Measurements from ENCODE around the gene GALNT3. TPM values are rescaled to one million over a fixed set of nuclear protein-coding genes. Genes with fewer than 3 reads are reported as not detected.

Gene GALNT3
- total and polyA plus RNA-seq, 2 experiments from 2014 or later: 0.21 TPM; not detected in 1

- no peaks in the 10 kb centered on the region for H3K36me3 ChIP-seq
- no peak for DNase-seq (ENCODE audit: low read depth in 1 of 2, low spot score in 1 of 2)
- TF ChIP-seq CTCF (IDR thresholded peaks at IDR 0.05; ENCODE audit: low read depth, low read length): no peak
- peaks cover 4% of the 10 kb centered on the region for H3K4me1 ChIP-seq (ENCODE audit: low read depth)
- H3K27ac ChIP-seq: no peak overlapping the region
- no peaks in the 10 kb centered on the region for H3K9me3 ChIP-seq (ENCODE audit: low read depth)
- no peak overlapping the region for H3K4me3 ChIP-seq
- H3K27me3 ChIP-seq: no peaks in the 10 kb centered on the region
Measured at GRCh38 chr2:165820296-165820695, 26.2 kb upstream of the GALNT3 start.

GRCh38 chr2:165818920-165819319 lies 24.9 kb upstream of the GALNT3 start:
- Histone ChIP-seq H3K4me1 (ENCODE audit: low read depth) (peaks cover 4% of the 10 kb centered on the region), H3K27ac (no peak overlapping the region), H3K27me3 (no peaks in the 10 kb centered on the region), H3K4me3 (no peak overlapping the region), H3K9me3 (ENCODE audit: low read depth) (no peaks in the 10 kb centered on the region), H3K36me3 (no peaks in the 10 kb centered on the region)
- no peak for DNase-seq (ENCODE audit: low read depth in 1 of 2, low spot score in 1 of 2)
- TF ChIP-seq CTCF (IDR thresholded peaks at IDR 0.05; ENCODE audit: low read depth, low read length): no peak

- Histone ChIP-seq H3K4me1 (ENCODE audit: low read depth) (peaks cover 4% of the 10 kb centered on the region), H3K27ac (no peak overlapping the region), H3K4me3 (no peak overlapping the region), H3K36me3 (no peaks in the 10 kb centered on the region), H3K27me3 (no peaks in the 10 kb centered on the region), H3K9me3 (ENCODE audit: low read depth) (no peaks in the 10 kb centered on the region)
- no peak for DNase-seq (ENCODE audit: low read depth in 1 of 2, low spot score in 1 of 2)
- no peak for TF ChIP-seq CTCF (IDR thresholded peaks at IDR 0.05; ENCODE audit: low read depth, low read length)
Measured at GRCh38 chr2:165815299-165816141, 21.5 kb upstream of the GALNT3 start.

- Histone ChIP-seq H3K27ac (no peak overlapping the region), H3K4me1 (ENCODE audit: low read depth) (no peaks in the 10 kb centered on the region), H3K36me3 (no peaks in the 10 kb centered on the region), H3K4me3 (no peak overlapping the region), H3K9me3 (ENCODE audit: low read depth) (no peaks in the 10 kb centered on the region), H3K27me3 (no peaks in the 10 kb centered on the region)
- TF ChIP-seq CTCF (IDR thresholded peaks at IDR 0.05; ENCODE audit: low read depth, low read length): no peak
- DNase-seq (ENCODE audit: low read depth in 1 of 2, low spot score in 1 of 2): no peak
Measured at GRCh38 chr2:165814473-165814872, 20.4 kb upstream of the GALNT3 start.

GRCh38 chr2:165811592-165812370 lies 17.7 kb upstream of the GALNT3 start:
- Histone ChIP-seq H3K27me3 (no peaks in the 10 kb centered on the region), H3K4me3 (no peak overlapping the region), H3K27ac (no peak overlapping the region), H3K36me3 (no peaks in the 10 kb centered on the region), H3K9me3 (ENCODE audit: low read depth) (no peaks in the 10 kb centered on the region), H3K4me1 (ENCODE audit: low read depth) (no peaks in the 10 kb centered on the region)
- DNase-seq (ENCODE audit: low read depth in 1 of 2, low spot score in 1 of 2): no peak
- TF ChIP-seq CTCF (IDR thresholded peaks at IDR 0.05; ENCODE audit: low read depth, low read length): no peak
